GM12865 (cell line): ENCODE data around the gene ADAM23.

Experiments used
- DNase-seq: peaks from one replicate; pipeline ENCODE4 v3.0.0; 2010; ENCODE audit warnings: low read depth
- H3K4me3 ChIP-seq: 2 replicates; pipeline ENCODE4 v1.5.1; 2011; ENCODE audit warnings: mild to moderate bottlenecking, low read depth, low read length, control low read depth
- TF ChIP-seq, protein P1 (sequence below): IDR thresholded peaks from 2 replicates; pipeline ENCODE4 v1.5.1; 2011; ENCODE audit warnings: low read length, control low read depth, low read depth, inconsistent platforms; ENCODE audit not compliant: insufficient read depth; ENCODE audit errors: missing control alignments

The ADAM23 gene

DNA sequence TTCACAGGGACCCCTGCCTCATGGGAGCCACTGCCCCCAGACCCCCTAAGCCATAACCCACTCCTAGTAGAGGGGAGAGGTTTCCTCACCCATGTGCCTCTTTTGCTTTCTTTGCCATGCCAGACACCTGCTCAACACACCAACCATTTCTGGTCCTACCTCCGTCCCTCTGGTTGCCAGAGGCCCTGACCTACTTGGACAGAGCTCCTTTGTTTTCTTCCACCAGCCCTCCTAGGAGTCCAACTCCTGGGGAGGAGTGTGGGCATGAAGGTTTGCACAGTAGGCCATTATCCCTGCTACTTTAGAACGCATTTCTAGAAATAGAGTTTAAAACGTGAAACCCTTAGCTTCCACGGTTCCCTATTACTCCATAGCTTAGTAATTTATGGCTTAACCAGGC, 122.3 kb downstream of the ADAM23 start:
- H3K4me3 ChIP-seq, result no peak overlapping the region
- no peak for DNase-seq
- TF ChIP-seq, protein P1, sequence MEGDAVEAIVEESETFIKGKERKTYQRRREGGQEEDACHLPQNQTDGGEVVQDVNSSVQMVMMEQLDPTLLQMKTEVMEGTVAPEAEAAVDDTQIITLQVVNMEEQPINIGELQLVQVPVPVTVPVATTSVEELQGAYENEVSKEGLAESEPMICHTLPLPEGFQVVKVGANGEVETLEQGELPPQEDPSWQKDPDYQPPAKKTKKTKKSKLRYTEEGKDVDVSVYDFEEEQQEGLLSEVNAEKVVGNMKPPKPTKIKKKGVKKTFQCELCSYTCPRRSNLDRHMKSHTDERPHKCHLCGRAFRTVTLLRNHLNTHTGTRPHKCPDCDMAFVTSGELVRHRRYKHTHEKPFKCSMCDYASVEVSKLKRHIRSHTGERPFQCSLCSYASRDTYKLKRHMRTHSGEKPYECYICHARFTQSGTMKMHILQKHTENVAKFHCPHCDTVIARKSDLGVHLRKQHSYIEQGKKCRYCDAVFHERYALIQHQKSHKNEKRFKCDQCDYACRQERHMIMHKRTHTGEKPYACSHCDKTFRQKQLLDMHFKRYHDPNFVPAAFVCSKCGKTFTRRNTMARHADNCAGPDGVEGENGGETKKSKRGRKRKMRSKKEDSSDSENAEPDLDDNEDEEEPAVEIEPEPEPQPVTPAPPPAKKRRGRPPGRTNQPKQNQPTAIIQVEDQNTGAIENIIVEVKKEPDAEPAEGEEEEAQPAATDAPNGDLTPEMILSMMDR, result no peak

DNA sequence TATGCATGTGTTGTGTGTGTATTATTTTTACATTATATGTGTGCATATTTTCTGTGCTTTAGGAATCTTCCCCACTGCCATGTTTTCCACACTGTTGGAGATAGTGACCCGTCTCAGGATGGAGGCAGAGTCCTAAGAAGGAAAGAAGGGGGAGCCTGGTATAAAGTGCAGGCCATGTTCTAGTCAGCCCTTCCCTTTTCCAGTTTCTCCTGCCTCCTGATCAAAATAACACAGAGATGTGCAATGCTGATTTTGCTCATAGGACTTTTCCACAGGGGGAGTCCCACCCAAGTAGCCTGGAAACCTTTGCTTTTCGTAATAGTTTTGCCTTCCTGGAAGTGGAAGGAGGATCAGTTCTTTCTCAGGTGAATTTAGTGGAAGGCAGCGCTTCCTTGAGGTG, 126.1 kb downstream of the ADAM23 start:
- no peak for DNase-seq
- TF ChIP-seq, protein P1, result no peak
- no peak overlapping the region for H3K4me3 ChIP-seq

DNA sequence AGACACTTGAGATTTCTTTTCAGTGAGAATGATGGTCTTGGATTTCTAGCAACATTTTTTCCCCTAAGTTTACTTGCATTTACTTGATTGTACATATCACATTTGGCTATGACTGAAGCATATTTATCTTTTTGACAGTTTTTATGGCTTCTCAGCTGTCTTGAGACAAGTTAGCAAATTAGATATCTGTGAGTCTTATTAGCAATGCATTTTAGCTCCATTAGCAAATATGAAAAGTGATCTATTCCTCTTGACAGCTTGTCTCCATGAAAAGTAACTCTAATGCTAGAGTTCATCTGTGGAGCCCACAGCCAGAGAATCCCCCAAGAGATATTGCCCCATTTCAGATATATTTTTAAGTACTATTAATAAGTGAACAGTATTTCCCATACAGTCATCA, 126.9 kb downstream of the ADAM23 start:
- TF ChIP-seq, protein P1, result no peak
- no peak for DNase-seq
- no peak overlapping the region for H3K4me3 ChIP-seq

DNA sequence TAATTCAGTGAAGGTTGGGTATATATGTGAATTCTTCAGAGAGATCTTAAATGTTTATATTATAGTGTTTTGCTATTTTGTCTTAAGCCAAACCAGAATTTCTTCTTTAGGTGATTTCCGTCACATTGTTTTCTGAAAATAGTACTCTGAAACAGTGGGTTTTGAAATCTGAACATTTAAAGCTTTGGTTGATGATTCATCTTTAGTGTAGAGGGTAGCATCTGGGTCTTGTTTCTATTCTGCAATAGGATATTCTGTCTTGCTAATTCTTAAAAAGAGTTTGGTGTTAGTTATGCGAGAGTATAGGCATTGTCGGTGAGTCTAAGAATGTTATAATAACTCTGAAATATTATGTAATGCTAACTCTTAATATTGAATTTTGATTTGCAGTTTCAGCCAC, 129.4 kb downstream of the ADAM23 start:
- H3K4me3 ChIP-seq, result no peak overlapping the region
- TF ChIP-seq, protein P1, result no peak
- DNase-seq, result no peak

DNA sequence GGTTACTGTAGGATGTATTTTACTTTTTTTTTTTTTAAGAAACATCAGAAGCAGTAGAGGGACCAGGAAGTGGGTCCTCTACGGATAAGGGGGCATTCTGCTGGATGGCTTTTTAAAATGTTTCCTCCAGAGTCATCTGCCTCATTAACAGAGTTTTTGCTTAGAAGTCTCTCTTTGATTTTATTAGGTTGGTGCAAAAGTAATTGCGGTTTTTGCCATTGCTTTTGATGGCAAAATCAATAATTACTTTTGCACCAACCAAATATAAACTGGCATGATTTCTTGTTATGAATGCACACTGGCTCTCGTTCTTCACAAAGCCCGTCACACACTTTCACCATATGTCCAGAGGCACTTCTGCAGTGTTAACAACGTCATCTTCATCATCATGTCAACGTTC, 130.5 kb downstream of the ADAM23 start:
- no peak for DNase-seq
- H3K4me3 ChIP-seq, result no peak overlapping the region
- TF ChIP-seq, protein P1, result no peak

DNA sequence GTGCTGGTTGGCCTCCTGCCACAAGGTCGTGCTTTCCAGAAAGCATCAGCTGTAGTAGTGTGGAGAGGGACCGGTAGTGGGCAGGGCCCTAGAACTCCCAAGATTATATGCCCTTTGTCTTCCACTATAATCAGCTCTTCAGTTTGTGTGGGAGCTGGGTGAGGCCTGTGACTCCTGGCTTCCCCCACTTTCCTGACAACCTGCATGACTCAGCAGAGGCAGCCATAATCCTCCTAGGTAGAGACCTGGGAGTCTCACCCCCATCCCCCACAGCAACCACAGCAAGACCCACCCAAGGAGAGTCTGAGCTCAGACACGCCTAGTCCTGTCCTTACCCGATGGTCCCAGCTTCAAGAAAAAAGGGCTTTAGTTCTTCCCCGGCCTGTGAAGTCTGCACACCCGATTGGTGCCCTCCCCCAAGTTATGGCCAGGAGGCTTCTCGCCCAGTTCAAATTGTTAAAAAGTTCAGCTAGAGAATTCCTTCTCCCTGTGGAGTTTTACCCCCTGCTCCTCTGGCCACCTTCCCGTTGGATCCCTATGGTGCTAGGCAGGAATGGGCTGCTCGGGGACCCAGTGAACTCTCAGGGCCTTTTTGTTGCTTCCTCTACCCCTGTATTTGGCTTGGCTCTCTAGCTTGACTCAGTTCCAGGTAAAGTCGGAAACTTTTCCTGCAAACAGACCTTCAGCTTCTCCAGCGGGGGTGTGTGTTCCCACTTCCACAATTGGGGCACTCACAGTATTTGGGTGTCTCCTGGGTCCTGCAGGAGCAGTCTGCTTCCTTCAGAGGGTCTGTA, 141.2 kb downstream of the ADAM23 start:
- TF ChIP-seq, protein P1, result no peak
- no peak for DNase-seq
- no peak overlapping the region for H3K4me3 ChIP-seq

DNA sequence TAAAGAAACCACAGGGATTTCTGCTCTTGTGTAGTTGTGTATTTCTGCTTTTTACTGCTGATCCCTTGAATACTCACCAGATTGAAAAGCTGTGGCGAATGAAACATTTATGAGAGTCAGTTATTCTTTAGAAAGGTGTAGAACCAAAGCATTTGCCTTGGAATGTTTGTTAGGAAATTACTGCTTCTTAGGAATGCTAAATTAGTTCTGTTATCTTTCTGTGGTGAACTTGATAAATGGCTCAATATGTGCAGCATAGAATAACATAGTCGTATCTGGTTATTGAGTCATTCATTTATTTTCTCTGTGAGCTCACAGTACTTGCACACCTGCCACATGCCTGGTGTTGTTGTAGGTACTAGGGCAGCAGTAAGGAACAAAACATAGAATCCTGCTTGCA, 142.0 kb downstream of the ADAM23 start:
- TF ChIP-seq, protein P1, result no peak
- H3K4me3 ChIP-seq, result no peak overlapping the region
- no peak for DNase-seq
